ENCODE data around the gene AXDND1.

DNA sequence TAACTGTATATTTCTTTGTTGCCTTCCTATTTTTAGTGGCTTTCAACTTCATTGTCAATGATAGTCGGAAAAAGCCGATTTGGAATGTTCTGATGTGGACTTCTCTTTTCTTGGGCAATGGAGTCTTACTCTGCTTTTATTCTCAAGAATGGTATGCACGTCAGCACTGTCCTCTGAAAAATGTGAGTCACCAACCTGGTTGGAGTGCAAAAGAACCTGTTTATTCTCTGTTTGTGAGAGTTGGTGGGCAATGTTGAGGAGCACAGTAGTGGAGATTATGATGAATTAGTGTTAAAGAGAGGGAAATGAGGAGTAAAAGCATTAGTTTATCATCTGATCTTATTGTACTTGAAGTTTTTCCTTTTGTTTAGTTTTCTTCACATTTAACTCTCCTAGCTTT, 14.5 kb upstream of the AXDND1 start:
- TF ChIP-seq, protein P1, sequence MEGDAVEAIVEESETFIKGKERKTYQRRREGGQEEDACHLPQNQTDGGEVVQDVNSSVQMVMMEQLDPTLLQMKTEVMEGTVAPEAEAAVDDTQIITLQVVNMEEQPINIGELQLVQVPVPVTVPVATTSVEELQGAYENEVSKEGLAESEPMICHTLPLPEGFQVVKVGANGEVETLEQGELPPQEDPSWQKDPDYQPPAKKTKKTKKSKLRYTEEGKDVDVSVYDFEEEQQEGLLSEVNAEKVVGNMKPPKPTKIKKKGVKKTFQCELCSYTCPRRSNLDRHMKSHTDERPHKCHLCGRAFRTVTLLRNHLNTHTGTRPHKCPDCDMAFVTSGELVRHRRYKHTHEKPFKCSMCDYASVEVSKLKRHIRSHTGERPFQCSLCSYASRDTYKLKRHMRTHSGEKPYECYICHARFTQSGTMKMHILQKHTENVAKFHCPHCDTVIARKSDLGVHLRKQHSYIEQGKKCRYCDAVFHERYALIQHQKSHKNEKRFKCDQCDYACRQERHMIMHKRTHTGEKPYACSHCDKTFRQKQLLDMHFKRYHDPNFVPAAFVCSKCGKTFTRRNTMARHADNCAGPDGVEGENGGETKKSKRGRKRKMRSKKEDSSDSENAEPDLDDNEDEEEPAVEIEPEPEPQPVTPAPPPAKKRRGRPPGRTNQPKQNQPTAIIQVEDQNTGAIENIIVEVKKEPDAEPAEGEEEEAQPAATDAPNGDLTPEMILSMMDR (IDR thresholded peaks at IDR 0.05) = no peak
- TF ChIP-seq POLR2A (IDR thresholded peaks at IDR 0.05) (no peak), POLR2AphosphoS5 (IDR thresholded peaks at IDR 0.05) (no peak)
